Adrenal gland (tissue), 12 donors: ENCODE measurements around the gene MDFI. TPM values are rescaled to one million over a fixed set of nuclear protein-coding genes. Genes with fewer than 3 reads are reported as not detected.

ENCODE experiments used
- microRNA-seq, 3 donors: library from miRNA; unstranded; fragments of <30 nt; microRNA quantifications; one replicate each; pipeline ENCODE4, GENCODE V29; 2017 to 2020
- polyA plus RNA-seq, 3 donors: library from polyadenylated mRNA; stranded (reverse); fragments of 200-250 nt in 2 of 3; fragments of 350-450 nt in 1 of 3; fragmentation: Illumina TruSeq in 1 of 3; extraction: RNeasy Lipid Tissue Mini Kit (QIAGEN cat#74804) in 1 of 3; gene quantifications; one replicate each; pipeline ENCODE4 v1.2.3, GENCODE V29; 2013 to 2014
- small RNA-seq, 2 donors: library from RNA; depleted of rRNA; stranded (forward); fragments of <200 nt; gene quantifications; one replicate each; pipeline ENCODE3, GENCODE V24; 2016
- total RNA-seq, 9 donors: library from RNA; depleted of rRNA in 4 of 9; stranded (reverse); fragments of >200 nt in 4 of 9; fragments of 120-200 nt in 1 of 9; fragmentation: NEBNext Ultra II Directional in 1 of 9; extraction: Animal tissue kit (Norgen Biotek cat#: 25700) in 1 of 9; gene quantifications; one replicate each; pipeline versions ENCODE4 v1.1.0 to v1.2.4, GENCODE V29; 2013 to 2023
- donor health status: healthy with polysubstance abuse.
- donor health status: Bipolar disorder and iron deficiency.
- donor health status: DM: yes; HTN: yes; CAD: no.
- donor health status: DM: no; HTN: no; CAD: no.
- donor health status: DM: no; HTN: no; CAD: no.
- donor health status: DM: yes; HTN: yes; CAD: no.

MDFI gene
- total and polyA plus RNA-seq, 12 donors = 0.44 to 26.6 (median 11.7) TPM

Small RNA genes lying within 50 kb of the gene (microRNA-seq; reads per million reads assigned to microRNA genes)
- gene MIR4641 = 0 to 0.45 (median 0) reads per million in 3 donors

Small RNA genes lying within 50 kb of the gene (small RNA-seq; reads per million reads assigned to genes)
- gene MIR4641 = 0 reads per million in 2 donors

Other genes with a start within 250 kb of the MDFI start
- 10 to 100 TPM in 5 of 9 donors, 1 to 10 TPM in 4; 1.6 to 17.3 (median 12.7) TPM for gene FOXP4, start 92.1 kb upstream of the MDFI start, total RNA-seq
- 10 to 100 TPM in 2 of 3 donors, 1 to 10 TPM in 1; 3.7 to 18.2 (median 10.0) TPM for gene FOXP4, start 92.1 kb upstream of the MDFI start, polyA plus RNA-seq
- 10 to 100 TPM; 13.3 to 27.1 (median 20.3) TPM for gene TFEB, start 97.1 kb downstream of the MDFI start, total RNA-seq
- 10 to 100 TPM in 2 of 3 donors, 1 to 10 TPM in 1; 2.1 to 47.2 (median 18.4) TPM for gene TFEB, start 97.1 kb downstream of the MDFI start, polyA plus RNA-seq
- 1 to 10 TPM in 1 of 9 donors, under 1 TPM in 1, not detected in 7; 0.57 to 1.2 TPM for gene PGC, start 108.9 kb downstream of the MDFI start, total RNA-seq
- 1 to 10 TPM in 2 of 3 donors, not detected in 1; 1.1 to 1.6 TPM for gene PGC, start 108.9 kb downstream of the MDFI start, polyA plus RNA-seq
- gene FRS3, start 141.4 kb downstream of the MDFI start, total RNA-seq = 10 to 100 TPM in 1 of 9 donors, 1 to 10 TPM in 7, under 1 TPM in 1; 0.30 to 12.1 (median 5.2) TPM
- gene FRS3, start 141.4 kb downstream of the MDFI start, polyA plus RNA-seq = 10 to 100 TPM in 2 of 3 donors, 1 to 10 TPM in 1; 2.1 to 21.2 (median 14.0) TPM
- 1 to 10 TPM in 6 of 9 donors, under 1 TPM in 2, not detected in 1; 0.28 to 7.1 (median 3.8) TPM for gene PRICKLE4, start 142.3 kb downstream of the MDFI start, total RNA-seq
- 1 to 10 TPM in 2 of 3 donors, not detected in 1; 3.6 to 5.3 TPM for gene PRICKLE4, start 142.3 kb downstream of the MDFI start, polyA plus RNA-seq
- gene TOMM6, start 149.2 kb downstream of the MDFI start, total RNA-seq = 100 to 1,000 TPM; 146 to 349 (median 225) TPM
- gene TOMM6, start 149.2 kb downstream of the MDFI start, polyA plus RNA-seq = 100 to 1,000 TPM; 272 to 507 (median 343) TPM